Muscle layer of colon (tissue), 2 donors: ENCODE results near the gene CMKLR1.

ENCODE experiments used
- H3K27ac ChIP-seq: one replicate; pipeline ENCODE4 v1.7.0; 2013; ENCODE audit warnings: low read depth, mild to moderate bottlenecking, low read length, moderate library complexity
- H3K27me3 ChIP-seq, 2 donors: one replicate each; pipeline ENCODE4 v1.7.0; 2013; ENCODE audit warnings: low read length in 2 of 2, mild to moderate bottlenecking in 2 of 2; ENCODE audit not compliant: insufficient read depth in 2 of 2, control insufficient read depth in 1 of 2
- H3K36me3 ChIP-seq: one replicate; pipeline ENCODE4 v1.7.0; 2013; ENCODE audit warnings: mild to moderate bottlenecking, low read length; ENCODE audit not compliant: insufficient read depth
- H3K4me1 ChIP-seq: one replicate; pipeline ENCODE4 v1.7.0; 2013; ENCODE audit warnings: mild to moderate bottlenecking, low read length; ENCODE audit not compliant: insufficient read depth
- H3K4me3 ChIP-seq, 2 donors: one replicate each; pipeline ENCODE4 v1.7.0; 2013; ENCODE audit warnings: low read length in 2 of 2, low read depth in 1 of 2, mild to moderate bottlenecking in 1 of 2, moderate library complexity in 1 of 2
- H3K9ac ChIP-seq: one replicate; pipeline ENCODE4 v1.7.0; 2013; ENCODE audit warnings: low read length
- H3K9me3 ChIP-seq: one replicate; pipeline ENCODE4 v1.7.0; 2013; ENCODE audit warnings: mild to moderate bottlenecking, low read length
- donor health status: abdominal sarcoma.
- donor health status: Adenocarcinoma of cecum.

CMKLR1 gene

DNA sequence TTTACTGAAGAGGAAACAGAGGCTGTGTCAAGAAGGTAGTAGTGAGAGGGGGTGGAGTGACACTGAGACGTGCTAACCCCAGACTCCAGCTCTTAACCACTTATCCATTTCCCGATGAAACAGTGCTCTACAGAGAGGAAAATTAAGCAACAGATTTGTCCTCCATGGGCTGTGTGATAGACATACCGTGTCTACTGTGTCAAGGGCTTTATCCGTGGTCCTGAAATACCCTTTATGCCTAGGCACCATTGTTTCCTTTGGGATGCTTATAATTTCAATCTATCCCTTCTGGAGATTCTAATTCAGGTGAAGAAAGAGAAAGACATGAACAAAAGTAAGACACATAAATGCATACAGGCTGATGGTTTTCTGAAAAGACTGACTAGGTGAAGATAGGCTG lies 71.7 kb downstream of the CMKLR1 start:
- H3K4me1 ChIP-seq, result no peaks in the 10 kb centered on the region
- H3K36me3 ChIP-seq, result no peaks in the 10 kb centered on the region
- H3K9ac ChIP-seq, result no peak overlapping the region
- no peak overlapping the region for H3K4me3 ChIP-seq
- H3K9me3 ChIP-seq, result no peaks in the 10 kb centered on the region
- no peak overlapping the region for H3K27ac ChIP-seq
- H3K27me3 ChIP-seq, result no peaks in the 10 kb centered on the region

- Histone ChIP-seq H3K9me3 (peaks cover 3% of the 10 kb centered on the region), H3K9ac (no peak overlapping the region)
Observed at GRCh38 chr12:108266131-108266530, 73.0 kb downstream of the CMKLR1 start.

GRCh38 chr12:108265505-108265904 lies 73.6 kb downstream of the CMKLR1 start:
- Histone ChIP-seq H3K9me3 (peaks cover 8% of the 10 kb centered on the region), H3K4me1 (no peaks in the 10 kb centered on the region), H3K36me3 (no peaks in the 10 kb centered on the region), H3K27ac (no peak overlapping the region), H3K27me3 (no peaks in the 10 kb centered on the region), H3K9ac (no peak overlapping the region), H3K4me3 (no peak overlapping the region)

More at GRCh38 chr12:108266131-108266530, 73.0 kb downstream of the CMKLR1 start:
- Histone ChIP-seq H3K27ac (no peak overlapping the region), H3K4me3 (no peak overlapping the region), H3K4me1 (no peaks in the 10 kb centered on the region), H3K36me3 (no peaks in the 10 kb centered on the region), H3K27me3 (no peaks in the 10 kb centered on the region)

DNA sequence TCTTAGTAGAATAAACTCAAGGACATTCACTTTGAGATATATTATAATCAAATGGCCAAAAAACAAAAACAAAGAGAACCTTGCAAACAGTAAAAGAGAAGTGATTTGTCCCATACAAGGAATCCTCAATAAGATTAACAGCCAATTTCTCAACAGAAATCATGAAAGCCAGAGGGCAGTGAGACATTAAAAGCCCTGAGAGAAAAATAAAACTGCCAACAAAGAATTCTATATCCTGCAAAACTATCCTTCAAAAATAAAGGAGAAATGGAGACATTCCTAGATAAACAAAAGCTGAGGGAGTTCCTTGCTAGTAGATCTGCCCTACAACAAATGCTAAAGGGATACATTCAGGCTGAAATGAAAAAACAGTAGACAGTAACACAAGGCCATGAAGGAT lies 78.1 kb downstream of the CMKLR1 start:
- no peaks in the 10 kb centered on the region for H3K36me3 ChIP-seq
- no peak overlapping the region for H3K9ac ChIP-seq
- no peak overlapping the region for H3K27ac ChIP-seq
- H3K27me3 ChIP-seq, result peaks cover 4 to 7% of the 10 kb centered on the region in 2 donors
- no peak overlapping the region for H3K4me3 ChIP-seq
- peaks cover 18% of the 10 kb centered on the region for H3K9me3 ChIP-seq
- no peaks in the 10 kb centered on the region for H3K4me1 ChIP-seq

- peaks cover 7 to 9% of the 10 kb centered on the region in 2 donors for H3K27me3 ChIP-seq
- no peak overlapping the region for H3K4me3 ChIP-seq
- no peak overlapping the region for H3K27ac ChIP-seq
- H3K36me3 ChIP-seq, result no peaks in the 10 kb centered on the region
- no peaks in the 10 kb centered on the region for H3K4me1 ChIP-seq
- H3K9me3 ChIP-seq, result peaks cover 18% of the 10 kb centered on the region
- H3K9ac ChIP-seq, result no peak overlapping the region
Observed at GRCh38 chr12:108260039-108260438, 79.1 kb downstream of the CMKLR1 start.

DNA sequence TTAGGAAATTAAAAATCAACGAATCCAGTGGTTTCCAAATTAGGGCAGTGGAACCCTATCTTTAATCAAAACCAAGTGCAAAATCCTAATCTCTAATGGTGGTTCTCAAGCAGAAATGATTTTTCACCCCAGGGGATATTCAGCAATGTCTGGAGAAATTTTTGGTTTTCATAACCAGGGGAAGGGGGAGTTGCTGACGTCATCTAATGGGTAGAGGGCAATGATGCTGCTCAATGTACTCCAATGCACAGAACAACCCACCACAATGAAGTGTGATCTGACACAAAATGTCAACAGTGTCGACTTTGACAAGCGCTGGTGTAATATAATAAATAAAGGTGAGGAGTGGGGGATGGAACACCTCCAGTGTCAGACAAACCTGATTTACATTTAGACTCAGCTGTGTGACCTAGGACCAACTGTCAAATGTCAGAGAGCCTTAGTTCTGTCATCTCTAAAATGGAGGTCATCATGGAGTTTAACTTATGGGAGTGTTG lies 81.5 kb downstream of the CMKLR1 start:
- Histone ChIP-seq H3K4me3 (no peak overlapping the region), H3K36me3 (no peaks in the 10 kb centered on the region), H3K27me3 (peaks cover 9 to 14% of the 10 kb centered on the region in 2 donors), H3K9ac (no peak overlapping the region), H3K4me1 (no peaks in the 10 kb centered on the region), H3K27ac (no peak overlapping the region), H3K9me3 (peaks cover 18% of the 10 kb centered on the region)

GRCh38 chr12:108257004-108257403 lies 82.1 kb downstream of the CMKLR1 start:
- Histone ChIP-seq H3K27ac (no peak overlapping the region), H3K27me3 (peaks cover 9 to 14% of the 10 kb centered on the region in 2 donors), H3K9me3 (peaks cover 18% of the 10 kb centered on the region), H3K4me3 (no peak overlapping the region), H3K36me3 (no peaks in the 10 kb centered on the region), H3K9ac (no peak overlapping the region), H3K4me1 (no peaks in the 10 kb centered on the region)

DNA sequence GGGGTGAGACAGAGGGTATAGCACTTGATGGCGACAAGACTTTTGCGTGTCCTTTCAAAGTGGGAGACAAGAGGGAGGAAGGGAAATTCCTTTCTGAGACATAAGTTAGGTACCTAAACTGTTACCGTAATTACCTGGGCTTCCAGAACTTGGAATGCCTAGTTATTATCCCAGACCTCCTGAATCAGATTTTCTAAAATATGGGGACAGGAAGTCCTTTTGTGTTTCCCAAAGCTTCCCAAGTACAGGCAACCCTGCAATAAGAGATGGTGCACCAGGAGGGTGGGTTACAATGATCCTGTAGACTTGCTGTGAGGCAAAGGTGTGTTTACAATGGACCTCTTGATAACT lies 83.9 kb downstream of the CMKLR1 start:
- Histone ChIP-seq H3K4me3 (no peak overlapping the region), H3K9ac (no peak overlapping the region), H3K4me1 (no peaks in the 10 kb centered on the region), H3K27ac (no peak overlapping the region), H3K27me3 (peaks cover 9 to 14% of the 10 kb centered on the region in 2 donors), H3K9me3 (peaks cover 8% of the 10 kb centered on the region), H3K36me3 (no peaks in the 10 kb centered on the region)

DNA sequence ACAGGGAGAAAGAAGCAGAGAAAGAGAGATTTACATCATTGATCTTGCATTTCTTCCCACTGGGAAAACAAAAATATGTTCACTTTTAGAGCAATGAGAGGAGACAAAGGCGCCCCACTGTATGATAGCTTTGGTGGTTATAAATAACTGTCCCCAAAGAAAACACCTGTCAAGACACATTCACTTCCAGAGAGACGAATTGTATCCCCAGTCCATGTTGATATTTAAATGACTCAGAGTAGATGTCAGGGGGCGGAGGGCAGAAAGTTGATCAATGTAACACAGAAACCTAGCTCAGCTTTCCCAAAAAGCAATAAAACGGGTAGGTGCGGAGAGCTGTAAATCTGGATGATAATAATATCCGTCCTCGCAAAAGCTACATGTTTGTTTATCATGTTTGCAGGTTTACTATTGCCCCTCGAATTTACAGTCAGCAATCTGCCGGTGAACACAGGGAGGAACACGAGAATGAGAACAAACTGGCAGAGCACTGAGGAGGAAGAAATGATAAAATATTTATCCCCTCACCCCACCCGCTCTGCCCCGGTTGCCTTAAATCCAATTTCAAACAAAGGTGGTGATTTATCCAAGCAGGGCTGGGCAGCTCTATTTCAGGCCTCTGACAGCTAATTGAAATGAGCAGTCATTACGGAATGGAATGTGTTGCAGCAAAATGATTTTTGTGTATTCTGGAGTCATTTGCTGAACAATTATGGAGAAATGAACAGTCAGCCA lies 84.4 kb downstream of the CMKLR1 start:
- no peaks in the 10 kb centered on the region for H3K36me3 ChIP-seq
- H3K9ac ChIP-seq, result no peak overlapping the region
- H3K27me3 ChIP-seq, result peaks cover 9 to 14% of the 10 kb centered on the region in 2 donors
- peaks cover 4% of the 10 kb centered on the region for H3K9me3 ChIP-seq
- H3K27ac ChIP-seq, result no peak overlapping the region
- H3K4me1 ChIP-seq, result no peaks in the 10 kb centered on the region
- H3K4me3 ChIP-seq, result no peak overlapping the region

DNA sequence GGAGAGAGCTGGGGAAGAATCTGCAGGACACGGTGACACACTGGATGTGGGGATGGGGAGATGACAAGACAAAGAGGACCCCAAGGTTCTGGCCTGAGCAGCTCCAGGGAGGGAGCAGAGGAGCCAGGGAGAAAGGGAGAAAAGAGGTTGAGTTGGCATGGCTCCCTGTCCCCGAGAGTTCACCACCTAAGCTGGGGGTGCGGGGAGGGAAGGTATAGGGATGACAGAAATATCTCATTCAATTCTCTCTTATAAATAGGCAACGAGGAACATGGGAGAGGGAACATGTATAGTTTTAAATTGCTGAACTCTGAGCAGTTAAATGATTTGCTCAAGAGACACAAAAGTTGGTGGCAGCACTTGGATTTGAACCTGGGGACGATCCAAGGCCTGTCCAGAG lies 85.1 kb downstream of the CMKLR1 start:
- Histone ChIP-seq H3K9me3 (peaks cover 1% of the 10 kb centered on the region), H3K4me1 (no peaks in the 10 kb centered on the region), H3K9ac (no peak overlapping the region), H3K27ac (no peak overlapping the region), H3K4me3 (no peak overlapping the region), H3K27me3 (peaks cover 9 to 14% of the 10 kb centered on the region in 2 donors), H3K36me3 (no peaks in the 10 kb centered on the region)

DNA sequence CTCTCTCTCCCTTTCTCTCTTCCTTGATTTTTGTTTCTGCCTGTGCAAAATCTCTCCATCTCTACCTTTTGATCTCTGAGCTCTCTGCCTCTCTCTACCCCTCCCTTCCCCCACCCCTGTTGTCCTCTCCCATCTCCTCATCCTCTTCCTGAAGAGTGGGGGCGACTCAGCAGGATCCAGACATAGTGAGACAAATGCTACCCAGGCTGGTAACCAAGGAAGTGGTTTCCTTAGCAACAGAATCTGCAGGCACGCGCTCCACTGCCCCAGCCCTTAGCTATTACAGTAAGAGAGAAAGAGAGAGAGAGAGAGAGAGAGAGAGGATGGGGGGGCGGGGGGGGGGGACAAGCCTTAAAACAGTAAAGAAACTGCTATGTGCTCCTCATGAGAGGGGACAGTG lies 85.6 kb downstream of the CMKLR1 start:
- H3K27ac ChIP-seq, result no peak overlapping the region
- no peaks in the 10 kb centered on the region for H3K9me3 ChIP-seq
- H3K36me3 ChIP-seq, result no peaks in the 10 kb centered on the region
- no peak overlapping the region for H3K9ac ChIP-seq
- peaks cover 9 to 14% of the 10 kb centered on the region in 2 donors for H3K27me3 ChIP-seq
- H3K4me3 ChIP-seq, result no peak overlapping the region
- no peaks in the 10 kb centered on the region for H3K4me1 ChIP-seq

GRCh38 chr12:108252523-108252922 lies 86.6 kb downstream of the CMKLR1 start:
- Histone ChIP-seq H3K4me3 (no peak overlapping the region), H3K9ac (no peak overlapping the region), H3K27me3 (peaks cover 5 to 14% of the 10 kb centered on the region in 2 donors), H3K4me1 (no peaks in the 10 kb centered on the region), H3K27ac (no peak overlapping the region), H3K36me3 (no peaks in the 10 kb centered on the region), H3K9me3 (no peaks in the 10 kb centered on the region)
